IMR-90 (cell line): Measurements from ENCODE around the gene SRSF4. TPM values are rescaled to one million over a fixed set of nuclear protein-coding genes. Genes with fewer than 3 reads are reported as not detected.

ENCODE experiments used
- ATAC-seq: fragments of 200-7000 bp; cut with Tn5 transposase; 2 replicates; pipeline ENCODE4 v1.9.1; 2020; ENCODE audit warnings: low read depth, mild to moderate bottlenecking, moderate library complexity
- BruUV-seq: library from RNA; stranded (reverse); fragments of 400-500 nt; replicated peaks from 2 replicates; lab custom pipeline; 2021; lab: Mats Ljungman, UMichigan
- CTCF ChIA-PET: fragments of 300-600 bp; formaldehyde crosslinking; extraction: SDS; loops from one replicate; lab custom pipeline; 2021; ENCODE audit warnings: antibody characterized with exemption; lab: Yijun Ruan, JAX
- POLR2A ChIA-PET: fragments of 300-600 bp; sonication (Branson Sonifier 250); formaldehyde crosslinking; loops from one replicate; lab custom pipeline; 2022; ENCODE audit warnings: antibody characterized with exemption; ENCODE audit not compliant: unreplicated experiment; lab: Charles Lee
- DNase-seq: peaks from one replicate; pipeline ENCODE4 v3.0.0; 2013
- H2AFZ ChIP-seq: replicated peaks from 2 replicates; pipeline ENCODE3; 2013; ENCODE audit warnings: low read length, mild to moderate bottlenecking; ENCODE audit not compliant: poor library complexity
- H2AK5ac ChIP-seq: 2 replicates; pipeline ENCODE4 v1.6.1; 2013; ENCODE audit warnings: low read depth, low read length, inconsistent platforms
- H2AK9ac ChIP-seq: replicated peaks from 2 replicates; pipeline ENCODE3; 2013; ENCODE audit warnings: mild to moderate bottlenecking, low read depth, low read length, moderate library complexity; ENCODE audit not compliant: poor library complexity
- H2BK120ac ChIP-seq: 2 replicates; pipeline ENCODE4 v1.6.1; 2013; ENCODE audit warnings: low read depth, low read length, inconsistent platforms
- H2BK15ac ChIP-seq: 3 replicates; pipeline ENCODE4 v1.6.1; 2013; ENCODE audit warnings: low read depth, low read length, inconsistent platforms
- H2BK20ac ChIP-seq: 2 replicates; pipeline ENCODE4 v1.6.1; 2013; ENCODE audit warnings: low read depth, mild to moderate bottlenecking, inconsistent platforms, low read length, moderate library complexity
- H2BK5ac ChIP-seq: 2 replicates; pipeline ENCODE4 v1.6.1; 2013; ENCODE audit warnings: mild to moderate bottlenecking, low read depth, low read length, inconsistent platforms; ENCODE audit not compliant: poor library complexity, severe bottlenecking
- H3K14ac ChIP-seq: replicated peaks from 2 replicates; pipeline ENCODE4 v1.6.1; 2013; ENCODE audit warnings: low read depth, low read length, inconsistent platforms
- H3K18ac ChIP-seq: 2 replicates; pipeline ENCODE4 v1.6.1; 2013; ENCODE audit warnings: low read depth, low read length, control low read depth
- H3K23ac ChIP-seq: 2 replicates; pipeline ENCODE4 v1.6.1; 2013; ENCODE audit warnings: low read depth, low read length, inconsistent platforms
- H3K27ac ChIP-seq: 2 replicates; pipeline ENCODE4 v1.5.1; 2013; ENCODE audit warnings: mild to moderate bottlenecking, control low read depth, low read length; ENCODE audit not compliant: insufficient read depth
- H3K27me3 ChIP-seq: 2 replicates; pipeline ENCODE4 v1.6.1; 2013; ENCODE audit warnings: low read length; ENCODE audit not compliant: control insufficient read depth, insufficient read depth
- H3K36me3 ChIP-seq: 2 replicates; pipeline ENCODE4 v1.6.1; 2013; ENCODE audit warnings: low read length, mixed read lengths; ENCODE audit not compliant: control insufficient read depth, insufficient read depth
- H3K4ac ChIP-seq: 2 replicates; pipeline ENCODE4 v1.6.1; 2013; ENCODE audit warnings: low read depth, low read length, inconsistent platforms
- H3K4me1 ChIP-seq: 2 replicates; pipeline ENCODE4 v1.6.1; 2013; ENCODE audit warnings: low read length, mixed read lengths; ENCODE audit not compliant: control insufficient read depth, insufficient read depth
- H3K4me2 ChIP-seq: 2 replicates; pipeline ENCODE4 v1.6.1; 2013; ENCODE audit warnings: low read depth, mild to moderate bottlenecking, control low read depth, low read length, moderate library complexity
- H3K4me3 ChIP-seq: 2 replicates; pipeline ENCODE4 v1.5.1; 2013; ENCODE audit warnings: low read depth, mild to moderate bottlenecking, control low read depth, low read length, moderate library complexity; ENCODE audit not compliant: insufficient read depth
- H3K56ac ChIP-seq: 2 replicates; pipeline ENCODE4 v1.6.1; 2013; ENCODE audit warnings: low read length, inconsistent platforms; ENCODE audit not compliant: insufficient read depth; ENCODE audit errors: extremely low read depth
- H3K79me1 ChIP-seq, 2 experiments: 2 replicates each; pipeline ENCODE4 v1.6.1; 2013; ENCODE audit warnings: low read length in 2 of 2, inconsistent platforms in 1 of 2, low read depth in 1 of 2
- H3K9ac ChIP-seq: 2 replicates; pipeline ENCODE4 v1.6.1; 2013; ENCODE audit warnings: low read depth, low read length, control low read depth
- H3K9me1 ChIP-seq: 2 replicates; pipeline ENCODE4 v1.6.1; 2013; ENCODE audit warnings: low read length, inconsistent platforms; ENCODE audit not compliant: insufficient read depth
- H3K9me3 ChIP-seq: 2 replicates; pipeline ENCODE4 v1.6.1; 2013; ENCODE audit warnings: low read length; ENCODE audit not compliant: control insufficient read depth, insufficient read depth
- H4K20me1 ChIP-seq: 2 replicates; pipeline ENCODE4 v1.6.1; 2013; ENCODE audit warnings: low read length, inconsistent platforms; ENCODE audit not compliant: insufficient read depth
- H4K5ac ChIP-seq: 2 replicates; pipeline ENCODE4 v1.6.1; 2013; ENCODE audit warnings: mild to moderate bottlenecking, low read depth, low read length, control low read depth
- H4K8ac ChIP-seq, 2 experiments: 2 replicates each; pipeline ENCODE4 v1.6.1; 2013; ENCODE audit warnings: low read depth in 2 of 2, low read length in 2 of 2, control low read depth in 1 of 2, inconsistent platforms in 1 of 2
- H4K91ac ChIP-seq: 2 replicates; pipeline ENCODE4 v1.6.1; 2013; ENCODE audit warnings: low read depth, low read length, inconsistent platforms; ENCODE audit not compliant: insufficient read depth
- BHLHE40 ChIP-seq: fragments of 150-350 bp; IDR thresholded peaks from 2 replicates; pipeline ENCODE4 v1.6.1; 2016; ENCODE audit warnings: mild to moderate bottlenecking, low read depth, low read length
- CEBPB ChIP-seq: IDR thresholded peaks from 2 replicates; pipeline ENCODE4 v1.6.1; 2012; ENCODE audit warnings: low read depth, low read length, improper control_type of control experiment
- CHD1 ChIP-seq: IDR thresholded peaks from 2 replicates; pipeline ENCODE4 v1.6.1; 2012; ENCODE audit warnings: low read depth, low read length, improper control_type of control experiment
- CTCF ChIP-seq: conservative IDR thresholded peaks from 2 replicates; pipeline ENCODE4 v1.5.1; 2012; ENCODE audit warnings: mild to moderate bottlenecking, low read depth, low read length, improper control_type of control experiment
- ELK1 ChIP-seq: fragments of 150-350 bp; IDR thresholded peaks from 2 replicates; pipeline ENCODE4 v1.6.1; 2016; ENCODE audit warnings: low read depth, mild to moderate bottlenecking, low read length, moderate library complexity, borderline replicate concordance
- FOS ChIP-seq: fragments of 150-350 bp; IDR thresholded peaks from 2 replicates; pipeline ENCODE4 v1.6.1; 2016; ENCODE audit warnings: low read depth, low read length
- MAFK ChIP-seq: IDR thresholded peaks from 2 replicates; pipeline ENCODE4 v1.6.1; 2012; ENCODE audit warnings: low read depth, low read length, improper control_type of control experiment
- MAZ ChIP-seq: IDR thresholded peaks from 2 replicates; pipeline ENCODE4 v1.6.1; 2012; ENCODE audit warnings: low read depth, mild to moderate bottlenecking, low read length, improper control_type of control experiment, moderate library complexity, borderline replicate concordance
- MXI1 ChIP-seq: IDR thresholded peaks from 2 replicates; pipeline ENCODE4 v1.6.1; 2012; ENCODE audit warnings: low read depth, mild to moderate bottlenecking, low read length, moderate library complexity, borderline replicate concordance
- NFE2L2 ChIP-seq: fragments of 150-350 bp; IDR thresholded peaks from 2 replicates; pipeline ENCODE4 v1.6.1; 2016; ENCODE audit warnings: low read depth, mild to moderate bottlenecking, low read length
- POLR2A ChIP-seq: IDR thresholded peaks from 2 replicates; pipeline ENCODE4 v1.6.1; 2012; ENCODE audit warnings: mild to moderate bottlenecking, low read depth, low read length
- RAD21 ChIP-seq: IDR thresholded peaks from 2 replicates; pipeline ENCODE4 v1.6.1; 2012; ENCODE audit warnings: low read length, improper control_type of control experiment
- RCOR1 ChIP-seq: IDR thresholded peaks from 2 replicates; pipeline ENCODE4 v1.6.1; 2012; ENCODE audit warnings: mild to moderate bottlenecking, low read length, improper control_type of control experiment; ENCODE audit not compliant: insufficient replicate concordance
- RFX5 ChIP-seq: IDR thresholded peaks from 2 replicates; pipeline ENCODE4 v1.8.0; 2012; ENCODE audit warnings: low read depth, mild to moderate bottlenecking, low read length, moderate library complexity
- SMC3 ChIP-seq: fragments of 150-350 bp; IDR thresholded peaks from 2 replicates; pipeline ENCODE4 v1.6.1; 2016; ENCODE audit warnings: low read depth, mild to moderate bottlenecking, antibody characterized with exemption, low read length, moderate library complexity
- USF2 ChIP-seq: fragments of 150-350 bp; IDR thresholded peaks from 2 replicates; pipeline ENCODE4 v1.6.1; 2017; ENCODE audit warnings: mild to moderate bottlenecking, antibody characterized with exemption, low read length, low read depth
- WGBS, 2 experiments: methylation state at CpG; one replicate each; pipeline versions ENCODE4 v1.1.5 to v1.1.7; 2013; ENCODE audit warnings: missing lambda C conversion rate in 2 of 2; ENCODE audit not compliant: insufficient read length in 1 of 2; ENCODE audit errors: extremely low coverage in 2 of 2; 5-methylcytosine and 5-hydroxymethylcytosine counted together
- dilution Hi-C: fragments of 300-500 bp; cut with HindIII; formaldehyde crosslinking; loops from one replicate; pipeline ENCODE4 v1.14.3; 2018; ENCODE audit warnings: low sequenced_read_pairs; ENCODE audit not compliant: unreplicated experiment
- in situ Hi-C: fragments of 300-500 bp; cut with MboI; formaldehyde crosslinking; loops from 3 replicates; pipeline ENCODE4 v1.14.3; 2019; ENCODE audit warnings: low sequenced_read_pairs, inconsistent platforms, mixed read lengths
- intact Hi-C: fragments of 100-400 bp; cut with micrococcal nuclease; formaldehyde crosslinking; loops from 2 replicates; pipeline ENCODE4 v1.10.0; 2022
- polyA plus RNA-seq, 3 experiments: library from polyadenylated mRNA; depleted of rRNA; stranded (reverse); fragments of >200 nt; gene quantifications; 2 replicates each; pipeline ENCODE4 v1.2.3, GENCODE V29; 2012; ENCODE audit warnings: low replicate concordance in 1 of 3
- total RNA-seq: library from RNA; depleted of rRNA; stranded (reverse); fragments of >200 nt; gene quantifications from 2 replicates; pipeline ENCODE4 v1.2.3, GENCODE V29; 2012

SRSF4 gene
- total and polyA plus RNA-seq, 2 of the 4 experiments (the other 2 are of a cell fraction) = 20.8 to 48.5 TPM

- Histone ChIP-seq H2AFZ (no peak overlapping the region), H2BK20ac (no peak overlapping the region), H2AK5ac (no peak overlapping the region), H3K27ac (no peak overlapping the region), H2AK9ac (no peak overlapping the region), H4K8ac (no peak overlapping the region), H3K4me1 (peaks cover 4% of the 10 kb centered on the region; the same call in 1 of the 2 replicates), H3K56ac (no peak overlapping the region), H4K91ac (no peak overlapping the region), H3K18ac (no peak overlapping the region), H3K4ac (no peak overlapping the region), H3K4me2 (no peak overlapping the region), H4K5ac (no peak overlapping the region), H3K9me3 (no peaks in the 10 kb centered on the region), H2BK5ac (no peak overlapping the region), H3K79me1 (peaks cover 25% of the 10 kb centered on the region in 2 experiments), H2BK120ac (no peak overlapping the region), H3K4me3 (no peak overlapping the region), H3K27me3 (no peaks in the 10 kb centered on the region), H3K14ac (no peak overlapping the region), H4K20me1 (no peaks in the 10 kb centered on the region; the same call in 1 of the 2 replicates), H3K9me1 (peaks cover 5% of the 10 kb centered on the region; the same call in 1 of the 2 replicates), H3K36me3 (peaks cover 8% of the 10 kb centered on the region), H2BK15ac (no peak overlapping the region), H3K9ac (no peak overlapping the region), H3K23ac (no peak overlapping the region)
- in situ Hi-C loops (no loop called here), dilution Hi-C loops (no loop called here), intact Hi-C loops (no loop called here)
- no TSS peak for BruUV-seq
- DNase-seq = no peak
- ChIA-PET CTCF (no interaction called here), POLR2A (no interaction called here)
- no peak for ATAC-seq
- WGBS, 2 experiments = 100% methylated on average over 1 of the region's 6 CpGs; no CpG with 5 or more reads in 1 of the 2 experiments
- TF ChIP-seq MXI1 (no peak), USF2 (no peak), SMC3 (no peak), MAZ (no peak), BHLHE40 (no peak), RAD21 (no peak), POLR2A (no peak), FOS (no peak), NFE2L2 (no peak), MAFK (no peak), RFX5 (no peak), CHD1 (no peak), RCOR1 (no peak), CTCF (no peak), CEBPB (no peak), ELK1 (no peak)
Observed at GRCh38 chr1:29223521-29223920, 41.8 kb upstream of the SRSF4 start.
